HG02763 (cell line): ENCODE data around the gene PDIA2.

Experiments used
- ATAC-seq: cut with Tn5 transposase; IDR thresholded peaks from one replicate; pipeline ENCODE4 v1.9.1; 2021; ENCODE audit warnings: mild to moderate bottlenecking, moderate library complexity; ENCODE audit not compliant: unreplicated experiment

PDIA2 gene

DNA sequence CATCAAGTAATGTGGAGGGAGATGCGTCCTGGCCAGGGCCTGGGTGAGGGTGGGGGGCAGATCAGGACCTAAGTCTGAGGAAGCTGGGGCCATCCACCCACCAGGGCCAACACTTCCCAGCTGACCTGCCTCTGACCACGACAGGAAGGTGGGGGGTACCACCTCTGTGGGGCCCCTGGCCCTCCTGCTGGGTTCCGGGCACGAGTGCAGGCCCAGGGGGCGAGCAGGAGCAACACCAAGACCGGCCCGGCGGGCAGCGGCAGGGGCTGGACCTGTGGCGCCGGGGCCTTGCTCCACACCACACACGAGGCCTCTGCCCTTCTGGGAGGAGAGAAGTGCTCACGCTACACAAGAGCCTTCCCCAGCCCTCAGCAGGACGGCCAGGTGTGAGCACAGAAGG lies 13.3 kb downstream of the PDIA2 start:
- ATAC-seq = no peak

DNA sequence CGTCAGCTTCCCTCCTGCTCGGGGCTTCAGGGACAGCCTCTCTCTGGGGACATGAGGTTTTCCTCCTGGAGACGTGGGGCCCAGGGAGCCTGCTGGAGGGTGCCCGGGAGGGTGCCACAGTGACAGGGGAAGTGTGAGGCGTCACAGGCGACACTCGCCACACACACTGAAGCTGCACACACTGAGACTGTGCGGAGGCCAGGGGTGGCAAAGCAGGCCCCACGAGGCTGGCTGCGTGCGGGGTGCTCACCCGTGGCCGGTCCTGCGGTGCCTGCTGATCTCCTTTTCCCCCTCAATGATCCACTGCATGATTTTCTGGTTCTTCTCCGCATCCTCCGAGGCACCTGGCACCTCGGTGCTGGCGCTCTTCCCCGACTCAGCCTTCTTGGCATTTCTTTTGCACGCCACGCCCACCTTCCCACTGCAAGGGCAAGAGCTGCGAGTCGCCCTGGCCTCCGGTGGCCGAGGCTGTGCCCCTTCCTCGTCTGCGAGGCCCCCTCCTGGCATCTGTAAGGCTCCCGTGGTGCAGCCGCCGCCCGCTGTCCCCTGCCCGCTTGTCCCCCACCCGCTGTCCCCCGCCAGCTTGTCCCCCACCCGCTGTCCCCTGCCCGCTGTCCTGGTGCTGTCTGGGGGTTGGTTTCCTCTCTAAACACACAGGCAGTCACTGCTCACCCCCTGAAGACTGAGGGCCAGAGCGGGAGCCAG lies 14.0 kb downstream of the PDIA2 start:
- no peak for ATAC-seq

DNA sequence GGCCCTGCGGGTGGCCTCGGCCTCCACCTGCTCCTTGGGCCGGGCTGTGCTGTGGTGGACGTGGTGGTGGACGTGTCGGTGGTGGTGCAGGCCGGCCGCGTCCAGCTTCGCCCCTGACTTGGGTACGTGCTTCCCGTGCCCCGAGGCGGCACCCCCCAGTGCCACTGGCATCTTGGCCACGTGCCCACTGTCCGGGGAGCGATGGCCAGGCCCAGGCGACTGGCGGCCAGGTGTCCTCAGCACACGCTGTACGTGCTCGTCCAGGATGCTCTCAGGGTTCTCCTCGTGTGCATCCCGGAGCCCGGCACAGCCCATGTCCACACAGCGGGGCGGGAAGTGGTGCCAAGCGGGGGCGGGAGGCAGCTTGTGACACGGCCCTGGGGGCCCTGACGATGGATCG lies 14.9 kb downstream of the PDIA2 start:
- no peak for ATAC-seq

DNA sequence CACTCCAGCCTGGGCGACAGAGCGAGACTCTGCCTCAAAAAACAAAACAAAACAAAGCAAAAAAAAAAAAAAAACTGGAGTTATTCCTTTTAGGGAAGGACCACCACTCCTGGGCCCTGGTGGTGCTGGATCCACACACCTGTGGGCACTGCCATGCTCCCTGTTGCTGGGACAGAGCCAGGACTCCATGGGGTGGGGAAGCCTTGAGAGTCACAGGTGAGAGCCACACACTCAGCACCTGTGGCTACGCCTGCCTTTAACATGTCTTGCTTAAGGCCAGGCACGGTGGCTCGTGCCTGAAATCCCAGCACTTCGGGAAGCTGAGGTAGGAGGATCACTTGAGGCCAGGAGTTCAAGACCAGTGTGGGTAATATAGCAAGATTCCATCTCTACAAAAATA lies 18.3 kb downstream of the PDIA2 start:
- ATAC-seq = no peak

DNA sequence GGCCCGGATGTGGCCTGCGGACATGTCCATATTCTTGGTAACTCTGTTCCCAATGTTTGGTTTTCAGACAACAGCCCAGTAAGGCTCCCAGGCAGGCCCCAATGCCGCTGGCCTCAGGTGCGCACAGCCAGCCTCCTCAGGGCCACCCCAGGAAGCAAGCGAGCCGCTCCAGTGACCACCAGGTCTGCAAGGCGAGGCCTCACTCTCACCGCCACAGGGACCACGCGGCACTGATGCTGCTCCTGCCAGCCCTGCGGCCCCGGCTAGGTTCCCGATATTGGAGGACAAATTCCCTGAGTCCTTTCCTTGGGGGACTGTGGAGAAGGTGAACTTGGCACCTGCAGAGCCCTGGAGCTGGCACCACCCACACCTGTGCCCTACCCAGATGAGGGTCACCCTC lies 19.0 kb downstream of the PDIA2 start:
- no peak for ATAC-seq

DNA sequence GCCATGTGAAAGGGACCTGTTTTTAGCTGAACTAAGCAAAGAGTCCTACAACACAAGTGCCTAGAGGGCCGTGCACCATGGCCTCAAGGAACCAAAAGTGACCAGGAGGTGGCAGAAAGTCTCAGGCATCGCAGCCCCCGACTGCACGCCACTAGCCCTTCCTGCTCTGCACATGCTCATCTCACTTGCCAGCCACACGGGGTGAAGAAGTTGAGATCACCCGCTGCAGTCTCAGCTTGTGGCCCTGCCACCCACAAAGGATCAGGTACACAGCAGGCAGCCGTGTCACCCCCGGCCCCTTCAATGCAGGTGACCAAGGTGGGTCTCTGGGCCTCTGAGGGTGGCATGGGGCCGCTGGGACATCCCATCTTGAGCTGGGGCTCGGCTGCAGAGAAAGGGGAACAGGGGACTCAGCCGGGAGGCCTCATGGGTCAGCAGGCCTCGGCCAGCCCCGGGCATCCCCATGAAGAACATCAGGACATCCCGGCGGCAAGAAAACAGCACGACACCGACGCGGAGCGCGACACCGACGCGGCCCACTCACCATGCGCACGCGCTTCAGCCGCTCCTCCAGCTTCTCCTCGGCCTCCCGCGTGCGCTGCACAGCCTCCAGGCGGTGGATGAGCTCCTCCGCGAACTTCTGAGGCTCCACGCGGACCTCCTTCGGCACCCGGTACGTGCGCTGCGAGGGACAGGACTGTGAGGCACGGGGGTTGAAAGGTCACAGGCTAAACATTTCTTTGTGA lies 21.0 kb downstream of the PDIA2 start:
- no peak for ATAC-seq

DNA sequence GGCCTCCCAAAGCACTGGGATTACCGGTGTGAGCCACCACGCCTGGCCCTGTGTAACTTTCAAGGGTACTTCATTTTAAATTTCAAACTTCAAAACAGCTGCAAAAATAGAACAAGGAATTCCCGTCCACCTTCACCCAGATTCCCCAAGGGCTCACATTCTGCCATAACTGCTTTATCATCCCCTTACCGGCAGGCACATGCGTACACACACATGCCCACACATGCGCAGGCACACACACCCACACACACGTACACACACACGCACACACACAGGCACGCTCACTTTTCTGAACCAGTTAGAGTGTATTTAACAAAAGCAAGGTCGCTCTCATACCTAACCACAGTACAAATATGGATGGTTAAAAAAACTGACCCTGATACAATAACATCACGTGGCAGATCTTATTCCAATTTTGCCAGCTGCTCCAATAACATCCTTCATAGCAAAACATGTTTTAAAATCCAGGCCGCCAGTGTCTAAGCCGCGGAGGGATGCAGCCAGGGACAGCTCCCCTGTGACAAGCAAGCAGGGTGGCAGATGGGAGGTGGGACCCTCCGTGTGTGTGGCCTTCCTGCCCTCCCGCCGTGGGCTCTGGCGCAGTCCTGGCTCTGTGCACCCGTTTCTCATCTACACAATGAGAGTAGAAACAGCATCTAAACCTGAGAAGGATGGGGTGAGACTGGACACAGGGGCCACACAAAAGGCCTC lies 23.1 kb downstream of the PDIA2 start:
- no peak for ATAC-seq

DNA sequence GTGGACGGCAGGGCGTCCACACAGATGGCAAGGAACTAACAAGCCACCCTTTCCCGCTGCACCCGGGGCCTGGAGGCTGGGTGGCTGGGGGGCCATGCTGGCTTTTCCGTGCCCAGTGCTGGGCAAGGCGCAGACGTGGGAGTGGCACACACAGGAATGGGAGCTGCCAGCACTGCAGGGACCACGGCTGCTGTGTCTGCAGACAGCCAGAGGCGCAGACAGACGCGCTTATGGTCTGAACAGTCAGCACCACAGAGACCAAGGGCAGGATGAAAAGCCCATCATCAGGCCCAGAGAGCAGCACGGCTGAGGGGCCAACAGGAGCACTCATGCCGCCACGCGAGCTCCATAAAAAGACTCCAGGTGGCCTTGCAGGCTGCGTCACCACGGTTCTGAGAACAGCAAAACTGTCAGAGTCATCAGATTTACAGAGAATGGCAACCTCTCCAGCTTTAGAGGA lies 24.0 kb downstream of the PDIA2 start:
- no peak for ATAC-seq

DNA sequence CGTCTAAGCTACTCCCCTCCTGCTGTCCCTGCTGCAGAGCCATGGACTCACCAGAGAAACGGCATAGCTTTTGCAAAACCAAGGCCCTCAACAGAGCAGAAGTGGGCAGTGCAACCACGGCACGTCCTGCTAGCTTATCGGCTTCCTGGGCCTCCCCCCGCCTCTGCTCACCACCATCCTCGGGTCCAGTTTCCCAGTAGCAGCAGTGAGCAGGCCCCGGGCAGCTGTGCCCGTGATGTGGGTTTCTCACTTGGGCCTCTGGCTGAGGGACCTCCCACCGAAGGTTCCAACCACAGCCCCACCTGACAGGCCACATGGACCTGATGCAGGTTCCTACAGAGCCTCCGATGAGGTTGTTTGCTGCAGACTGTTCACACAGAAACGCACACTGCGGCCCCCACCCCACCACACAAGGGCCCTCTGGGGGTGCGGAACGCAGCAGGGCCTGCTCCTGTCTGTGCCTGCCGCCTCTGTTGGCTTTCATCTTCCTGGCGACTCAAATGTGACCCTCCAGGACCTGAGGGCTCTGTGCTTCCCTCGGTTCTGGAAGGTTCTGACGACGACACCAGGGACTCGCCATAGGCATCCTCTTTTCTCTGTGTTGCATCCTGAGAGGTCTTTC lies 24.8 kb downstream of the PDIA2 start:
- ATAC-seq = no peak

DNA sequence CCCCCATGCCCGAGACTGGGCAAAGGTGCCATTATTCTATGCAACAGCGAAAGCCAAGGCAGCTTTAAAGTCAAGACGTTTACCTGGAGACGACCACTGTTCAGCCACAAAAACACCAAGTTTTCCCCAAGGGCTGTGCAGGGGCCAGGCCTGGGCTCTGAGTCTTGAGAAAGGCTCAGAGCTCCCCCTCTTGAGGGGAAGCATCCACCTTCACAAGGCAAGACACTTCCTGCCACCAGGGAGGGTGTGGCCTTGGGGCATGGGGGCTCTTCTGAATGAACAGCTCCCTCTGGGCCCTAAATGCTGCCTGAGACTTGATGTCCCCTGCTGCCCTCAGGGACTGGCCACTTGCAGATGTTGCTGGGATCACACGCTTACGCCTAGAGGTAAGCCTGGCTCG lies 26.5 kb downstream of the PDIA2 start:
- no peak for ATAC-seq

DNA sequence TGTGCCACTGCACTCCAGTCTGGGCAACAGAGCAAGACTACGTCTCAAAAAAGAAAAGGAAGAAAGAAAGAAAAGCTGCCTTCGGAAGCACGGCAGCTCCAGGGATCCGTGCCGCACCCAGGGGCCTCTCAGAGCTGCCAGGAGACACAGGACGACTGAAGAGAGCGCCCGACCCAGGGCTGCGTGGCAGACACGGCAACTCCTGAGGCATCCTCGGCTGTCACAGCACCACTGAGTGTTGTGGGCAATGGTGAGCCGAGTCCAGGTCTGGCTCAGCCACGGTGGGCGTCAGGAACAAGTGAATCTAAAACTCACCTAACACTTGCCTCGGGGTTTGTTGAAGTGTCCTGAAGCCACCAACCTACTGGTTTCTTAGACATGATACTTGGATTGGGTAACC lies 28.8 kb downstream of the PDIA2 start:
- no peak for ATAC-seq

DNA sequence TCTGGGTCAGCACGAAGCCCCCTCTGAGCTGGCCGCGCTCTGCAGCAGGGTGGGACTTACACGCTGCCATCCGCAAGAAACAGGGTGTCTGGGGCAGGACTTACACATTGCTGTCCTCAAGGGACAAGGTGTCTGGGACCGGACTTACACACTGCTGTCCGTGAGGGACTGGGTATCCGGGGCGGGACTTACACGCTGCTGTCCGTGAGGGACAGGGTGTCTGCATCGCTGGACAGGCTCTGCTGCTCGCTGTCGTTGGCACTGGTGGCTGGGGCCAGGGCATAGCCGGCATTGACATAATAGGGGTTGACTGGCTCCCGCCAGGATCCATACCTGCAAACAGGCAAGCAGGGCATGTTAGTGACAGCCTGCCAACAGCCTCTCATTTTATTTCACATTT lies 31.4 kb downstream of the PDIA2 start:
- no peak for ATAC-seq

DNA sequence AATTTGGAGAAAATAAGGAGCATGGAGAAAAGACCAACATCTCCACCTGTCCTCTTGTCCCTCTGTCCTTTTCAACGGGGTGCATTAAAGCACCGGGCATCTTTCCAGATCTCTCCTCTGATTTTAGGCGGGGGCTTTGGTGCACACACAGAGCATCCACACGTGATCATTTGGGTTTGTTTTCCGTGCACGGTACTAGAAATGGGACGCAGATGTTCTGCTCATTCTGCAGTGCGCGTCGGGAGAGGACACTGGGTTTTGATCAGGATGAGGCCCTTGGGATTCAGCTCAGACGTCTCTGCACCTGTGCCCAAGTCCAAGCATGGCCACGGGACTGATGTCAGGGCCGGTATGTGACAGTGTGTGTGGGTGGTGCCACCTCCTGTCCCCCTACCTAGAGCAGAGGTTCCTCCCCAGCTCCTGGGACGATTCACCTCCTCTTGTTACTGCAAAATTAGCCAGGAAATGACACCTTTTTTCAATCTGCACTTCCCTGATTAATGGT lies 31.9 kb downstream of the PDIA2 start:
- ATAC-seq = no peak

DNA sequence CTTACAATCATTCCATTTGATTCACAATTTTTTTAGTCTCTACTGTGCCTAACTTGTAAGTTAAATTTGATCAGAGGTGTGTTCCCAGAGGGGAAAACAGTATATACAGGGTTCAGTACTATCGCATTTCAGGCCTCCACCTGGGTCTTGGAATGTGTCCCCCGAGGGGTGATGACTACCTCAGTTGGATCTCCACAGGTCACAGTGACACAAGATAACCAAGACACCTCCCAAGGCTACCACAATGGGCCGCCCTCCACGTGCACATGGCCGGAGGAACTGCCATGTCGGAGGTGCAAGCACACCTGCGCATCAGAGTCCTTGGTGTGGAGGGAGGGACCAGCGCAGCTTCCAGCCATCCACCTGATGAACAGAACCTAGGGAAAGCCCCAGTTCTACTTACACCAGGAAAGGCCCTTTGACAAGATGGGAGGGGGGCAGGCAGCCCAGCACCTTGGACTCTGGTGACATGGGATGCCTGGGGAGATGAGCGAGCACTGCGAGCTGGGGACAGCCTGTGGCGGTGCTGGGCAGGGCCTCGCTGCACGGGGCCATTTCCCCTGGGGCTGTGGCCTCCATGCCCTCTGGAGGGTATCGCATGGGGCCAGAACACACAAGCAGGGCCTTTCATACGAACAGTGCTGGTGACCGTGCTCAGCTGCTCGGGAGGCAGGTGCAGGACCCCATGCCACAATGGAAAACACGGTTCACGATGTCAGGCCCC lies 33.9 kb downstream of the PDIA2 start:
- no peak for ATAC-seq

DNA sequence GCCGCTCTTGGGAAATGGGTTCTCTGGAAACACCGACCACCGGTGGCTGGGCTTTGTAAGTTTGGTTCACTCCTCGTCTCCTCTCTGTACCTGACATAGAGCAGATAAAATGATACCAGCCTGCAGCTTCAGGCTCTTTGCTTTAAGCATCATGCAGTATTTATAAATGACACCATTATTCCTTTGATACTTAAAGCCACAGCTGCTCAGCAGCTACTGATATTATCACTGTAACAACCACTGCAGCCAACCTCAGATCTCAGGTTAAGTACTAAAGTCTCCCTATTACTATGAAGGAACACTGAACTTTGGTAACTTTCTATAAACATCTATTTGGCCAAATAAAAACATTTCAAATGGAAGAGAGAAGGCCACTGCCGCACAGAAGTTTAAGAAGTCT lies 34.6 kb downstream of the PDIA2 start:
- no peak for ATAC-seq

DNA sequence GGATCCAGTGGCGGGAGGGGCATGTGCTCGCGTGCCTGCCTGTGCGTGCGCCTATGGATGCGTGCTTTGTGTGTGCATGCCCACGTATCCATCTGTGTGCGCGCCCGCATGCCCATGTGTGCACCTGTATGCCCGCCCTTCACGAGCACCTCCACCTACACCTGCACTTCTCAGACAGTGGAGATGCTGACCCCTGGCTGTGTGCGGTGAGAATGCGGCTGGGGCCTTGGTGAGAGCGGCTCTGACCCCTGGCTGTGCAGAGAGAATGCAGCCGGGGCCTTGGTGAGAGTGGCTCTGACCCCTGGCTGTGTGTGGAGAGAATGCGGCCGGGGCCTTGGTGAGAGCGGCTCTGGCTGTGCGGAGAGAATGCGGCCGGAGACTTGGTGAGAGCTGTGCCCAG lies 35.7 kb downstream of the PDIA2 start:
- no peak for ATAC-seq

DNA sequence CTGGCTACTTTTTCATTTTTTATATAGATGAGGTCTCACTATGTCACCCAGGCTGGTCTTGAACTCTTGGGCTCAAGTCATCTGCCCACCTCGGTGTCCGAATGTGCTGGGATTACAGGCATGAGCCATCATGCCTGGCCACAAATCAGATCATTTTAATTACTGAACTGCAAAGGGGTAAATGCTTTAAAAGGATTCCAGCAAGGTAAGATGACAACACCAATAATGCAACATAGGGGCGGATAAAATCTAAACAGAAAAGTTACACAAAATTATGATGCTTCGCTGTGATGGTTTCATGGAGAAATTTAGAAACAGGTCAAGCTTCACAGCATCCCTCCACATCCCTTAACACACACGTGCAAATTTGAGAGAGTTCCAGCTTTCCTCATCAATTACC lies 37.2 kb downstream of the PDIA2 start:
- ATAC-seq = no peak

DNA sequence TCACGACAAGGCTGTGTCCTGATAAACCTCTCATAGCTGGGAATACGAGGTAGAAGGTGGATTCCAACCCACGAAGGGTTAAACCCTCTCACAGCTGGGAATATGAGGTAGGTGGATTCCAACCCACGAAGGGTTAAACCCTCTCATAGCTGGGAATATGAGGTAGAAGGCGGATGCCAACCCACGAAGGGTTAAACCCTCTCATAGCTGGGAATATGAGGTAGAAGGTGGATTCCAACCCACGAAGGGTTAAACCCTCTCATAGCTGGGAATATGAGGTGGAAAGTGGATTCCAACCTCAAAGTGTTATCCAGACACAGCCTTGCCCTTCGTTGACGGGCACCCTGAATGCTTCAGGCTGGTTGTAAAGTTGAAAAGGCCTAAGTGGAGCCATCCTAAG lies 38.6 kb downstream of the PDIA2 start:
- ATAC-seq = no peak

DNA sequence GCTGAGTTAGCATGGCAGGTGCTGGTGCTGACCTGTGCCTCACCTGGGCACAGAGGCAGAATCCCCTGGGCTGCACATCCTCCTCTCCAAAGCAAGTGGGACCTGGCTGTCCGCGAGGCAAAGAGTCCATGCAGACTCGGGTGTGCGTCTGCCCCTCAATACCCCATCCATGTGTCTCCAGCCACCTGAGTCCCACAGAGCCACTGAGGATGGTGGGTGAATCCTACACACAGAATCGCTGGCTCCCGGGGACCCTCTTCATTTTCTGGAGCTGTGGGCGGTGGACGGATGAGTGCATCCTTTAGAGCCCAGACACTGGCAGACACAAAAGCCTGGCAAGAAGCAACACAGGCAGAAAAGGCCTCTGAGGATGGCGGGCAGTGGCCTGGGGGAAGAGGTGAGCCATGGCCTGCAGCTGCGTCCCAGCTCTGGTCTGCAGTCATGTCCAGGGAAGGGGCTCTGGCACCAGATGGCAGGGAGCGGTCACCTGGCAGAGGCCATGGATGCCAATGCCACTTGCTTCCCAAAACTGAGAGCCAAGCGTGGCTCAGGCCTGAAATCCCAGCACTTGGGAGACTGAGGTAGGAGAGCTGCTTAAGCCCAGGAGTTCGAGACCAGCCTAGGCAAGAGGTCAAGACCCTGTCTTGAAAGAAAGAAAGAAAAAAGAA lies 39.6 kb downstream of the PDIA2 start:
- ATAC-seq = no peak

DNA sequence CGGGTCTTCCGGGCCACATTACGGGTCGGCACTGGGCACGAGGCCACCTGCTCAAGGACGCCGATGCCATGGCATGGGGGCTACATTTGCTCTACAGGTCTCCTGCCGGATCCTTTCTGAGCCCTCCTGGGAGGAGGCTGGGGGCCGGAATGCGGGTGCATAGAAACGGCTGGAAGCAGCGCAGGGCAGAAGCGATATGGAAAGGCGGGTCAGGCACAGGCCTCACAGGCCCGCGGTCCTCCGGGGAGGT lies 41.2 kb downstream of the PDIA2 start:
- no peak for ATAC-seq
